Sigmoid colon (tissue), 7 donors: Measurements from ENCODE around the gene FUT2. TPM values are rescaled to one million over a fixed set of nuclear protein-coding genes. Genes with fewer than 3 reads are reported as not detected.

Experiments
- DNase-seq: peaks from one replicate; pipeline ENCODE4 v3.0.0-alpha.2; 2019
- H3K27ac ChIP-seq, 4 donors: fragments of 200-600 bp; sonication (generic); one replicate each; pipeline ENCODE4 v1.5.1; 2016 to 2019; ENCODE audit warnings: mild to moderate bottlenecking in 1 of 4
- H3K27me3 ChIP-seq, 3 donors: fragments of 200-600 bp; sonication (generic); one replicate each; pipeline ENCODE4 v1.5.1; 2019; ENCODE audit warnings: mild to moderate bottlenecking in 1 of 3
- H3K36me3 ChIP-seq, 4 donors: fragments of 200-600 bp; sonication (generic); one replicate each; pipeline ENCODE4 v1.5.1; 2016 to 2019
- H3K4me1 ChIP-seq, 4 donors: fragments of 200-600 bp; sonication (generic); one replicate each; pipeline ENCODE4 v1.5.1; 2017 to 2019
- H3K4me3 ChIP-seq, 4 donors: fragments of 200-600 bp; sonication (generic); one replicate each; pipeline ENCODE4 v1.5.1; 2017 to 2019; ENCODE audit warnings: mild to moderate bottlenecking in 2 of 4, moderate library complexity in 1 of 4
- H3K9me3 ChIP-seq, 4 donors: fragments of 200-600 bp in 3 of 4; sonication (generic) in 3 of 4; one replicate each; pipeline versions ENCODE4 v1.5.1 to v1.6.1; 2013 to 2019
- EP300 ChIP-seq, 4 donors: sonication (generic); formaldehyde crosslinking; IDR thresholded peaks; one replicate each; pipeline ENCODE4 v1.6.1; 2017; ENCODE audit warnings: antibody characterized with exemption in 4 of 4
- POLR2A ChIP-seq, 2 donors: fragments of 450-650 bp; IDR thresholded peaks; one replicate each; pipeline ENCODE4 v1.6.1; 2016; ENCODE audit warnings: antibody characterized with exemption in 2 of 2, mild to moderate bottlenecking in 2 of 2, moderate library complexity in 2 of 2
- POLR2AphosphoS5 ChIP-seq, 4 donors: sonication (generic); formaldehyde crosslinking; IDR thresholded peaks; one replicate each; pipeline ENCODE4 v1.6.1; 2017; ENCODE audit warnings: antibody characterized with exemption in 4 of 4
- WGBS, 2 donors: extraction: QIAGEN DNeasy Blood & Tissue Kit; methylation state at CpG; one replicate each; pipeline ENCODE4 v1.1.7; 2013; 5-methylcytosine and 5-hydroxymethylcytosine counted together
- intact Hi-C: fragments of 100-400 bp; cut with DNase I; formaldehyde crosslinking; loops from one replicate; pipeline ENCODE4 v1.15.1; 2023
- polyA plus RNA-seq, 3 donors: library from polyadenylated mRNA; stranded (reverse); fragments of 200-250 nt; gene quantifications; one replicate each; pipeline ENCODE4 v1.2.3, GENCODE V29; 2013
- total RNA-seq, 4 donors: library from RNA; depleted of rRNA; stranded (reverse); fragments of >200 nt; gene quantifications; one replicate each; pipeline ENCODE4 v1.1.0, GENCODE V29; 2016
- TF ChIP-seq, protein P1 (sequence below), 4 experiments: fragments of 450-650 bp in 3 of 4; fragments of 200-600 bp in 1 of 4; IDR thresholded peaks; one replicate each; pipeline ENCODE4 v1.5.1; 2016 to 2019; ENCODE audit warnings: antibody characterized with exemption in 4 of 4, mild to moderate bottlenecking in 3 of 4, moderate library complexity in 2 of 4
- donor health status: healthy with polysubstance abuse.
- donor health status: Bipolar disorder and iron deficiency.
- donor health status: healthy.

The FUT2 gene
- total and polyA plus RNA-seq, 7 donors: 37.2 to 62.7 (median 59.4) TPM; not detected in 4

DNA sequence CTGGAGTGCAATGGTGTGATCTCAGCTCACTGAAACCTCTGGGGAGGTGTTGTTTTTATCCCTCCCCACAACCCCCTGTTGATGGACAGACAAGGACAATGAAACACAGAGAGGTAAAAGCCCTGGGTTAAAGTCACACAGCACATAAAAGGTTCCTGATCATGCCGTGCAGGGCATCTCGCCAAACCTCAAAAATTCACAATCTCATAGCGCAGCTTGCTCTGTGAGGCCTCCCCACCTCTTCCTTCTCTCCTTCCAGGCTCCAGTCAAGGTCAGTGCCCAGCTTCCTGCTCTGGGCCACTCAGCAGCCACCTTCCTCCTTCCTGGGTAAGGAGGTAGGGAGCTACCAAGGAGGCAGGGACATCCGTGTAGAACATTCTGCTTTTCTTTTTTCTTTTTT is 2.3 kb downstream of the FUT2 start:
- peaks cover 0 to 5% (median 0%) of the 10 kb centered on the region in 4 donors for H3K36me3 ChIP-seq
- no peak overlapping the region for H3K27ac ChIP-seq
- DNase-seq: no peak
- H3K4me3 ChIP-seq: no peak overlapping the region
- intact Hi-C loops: no loop called here
- TF ChIP-seq POLR2AphosphoS5 (IDR thresholded peaks at IDR 0.05): no peak
- TF ChIP-seq EP300 (IDR thresholded peaks at IDR 0.05): no peak
- TF ChIP-seq POLR2A (IDR thresholded peaks at IDR 0.05): no peak
- TF ChIP-seq, protein P1, sequence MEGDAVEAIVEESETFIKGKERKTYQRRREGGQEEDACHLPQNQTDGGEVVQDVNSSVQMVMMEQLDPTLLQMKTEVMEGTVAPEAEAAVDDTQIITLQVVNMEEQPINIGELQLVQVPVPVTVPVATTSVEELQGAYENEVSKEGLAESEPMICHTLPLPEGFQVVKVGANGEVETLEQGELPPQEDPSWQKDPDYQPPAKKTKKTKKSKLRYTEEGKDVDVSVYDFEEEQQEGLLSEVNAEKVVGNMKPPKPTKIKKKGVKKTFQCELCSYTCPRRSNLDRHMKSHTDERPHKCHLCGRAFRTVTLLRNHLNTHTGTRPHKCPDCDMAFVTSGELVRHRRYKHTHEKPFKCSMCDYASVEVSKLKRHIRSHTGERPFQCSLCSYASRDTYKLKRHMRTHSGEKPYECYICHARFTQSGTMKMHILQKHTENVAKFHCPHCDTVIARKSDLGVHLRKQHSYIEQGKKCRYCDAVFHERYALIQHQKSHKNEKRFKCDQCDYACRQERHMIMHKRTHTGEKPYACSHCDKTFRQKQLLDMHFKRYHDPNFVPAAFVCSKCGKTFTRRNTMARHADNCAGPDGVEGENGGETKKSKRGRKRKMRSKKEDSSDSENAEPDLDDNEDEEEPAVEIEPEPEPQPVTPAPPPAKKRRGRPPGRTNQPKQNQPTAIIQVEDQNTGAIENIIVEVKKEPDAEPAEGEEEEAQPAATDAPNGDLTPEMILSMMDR (IDR thresholded peaks at IDR 0.05): no peak
- 9 to 34% methylated on average over 4 of the region's 4 CpGs for WGBS, 2 donors
- H3K9me3 ChIP-seq: no peaks in the 10 kb centered on the region
- H3K4me1 ChIP-seq: peaks cover 0 to 10% (median 2%) of the 10 kb centered on the region in 4 donors
- peaks cover 3 to 25% (median 10%) of the 10 kb centered on the region in 3 donors for H3K27me3 ChIP-seq

DNA sequence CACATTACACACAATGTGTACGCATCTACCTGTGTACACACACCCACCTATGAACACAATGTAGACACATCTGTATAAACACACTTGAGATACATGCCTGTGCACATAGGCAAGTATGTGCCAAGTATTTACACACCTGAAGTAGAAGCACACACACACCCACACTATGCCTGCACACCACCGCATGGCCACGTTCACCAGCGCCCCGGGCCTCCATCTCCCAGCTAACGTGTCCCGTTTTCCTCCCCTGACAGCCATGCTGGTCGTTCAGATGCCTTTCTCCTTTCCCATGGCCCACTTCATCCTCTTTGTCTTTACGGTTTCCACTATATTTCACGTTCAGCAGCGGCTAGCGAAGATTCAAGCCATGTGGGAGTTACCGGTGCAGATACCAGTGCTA is 6.9 kb downstream of the FUT2 start:
- no peak for DNase-seq
- peaks cover 0 to under 1% (median 0%) of the 10 kb centered on the region in 3 donors for H3K27me3 ChIP-seq
- no peaks in the 10 kb centered on the region for H3K9me3 ChIP-seq
- no peak overlapping the region for H3K27ac ChIP-seq
- 94 to 96% methylated on average over 13 of the region's 13 CpGs for WGBS, 2 donors
- H3K36me3 ChIP-seq: peaks cover 0 to 5% (median 0%) of the 10 kb centered on the region in 4 donors
- TF ChIP-seq, protein P1 (IDR thresholded peaks at IDR 0.05): no peak
- TF ChIP-seq POLR2A (IDR thresholded peaks at IDR 0.05) (no peak), POLR2AphosphoS5 (IDR thresholded peaks at IDR 0.05) (no peak), EP300 (IDR thresholded peaks at IDR 0.05) (no peak)
- H3K4me3 ChIP-seq: no peak overlapping the region
- no peaks in the 10 kb centered on the region for H3K4me1 ChIP-seq
- intact Hi-C loops: no loop called here

DNA sequence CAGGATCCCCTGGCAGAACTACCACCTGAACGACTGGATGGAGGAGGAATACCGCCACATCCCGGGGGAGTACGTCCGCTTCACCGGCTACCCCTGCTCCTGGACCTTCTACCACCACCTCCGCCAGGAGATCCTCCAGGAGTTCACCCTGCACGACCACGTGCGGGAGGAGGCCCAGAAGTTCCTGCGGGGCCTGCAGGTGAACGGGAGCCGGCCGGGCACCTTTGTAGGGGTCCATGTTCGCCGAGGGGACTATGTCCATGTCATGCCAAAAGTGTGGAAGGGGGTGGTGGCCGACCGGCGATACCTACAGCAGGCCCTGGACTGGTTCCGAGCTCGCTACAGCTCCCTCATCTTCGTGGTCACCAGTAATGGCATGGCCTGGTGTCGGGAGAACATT is 7.5 kb downstream of the FUT2 start:
- DNase-seq: no peak
- WGBS, 2 donors: 94 to 98% methylated on average over 23 of the region's 23 CpGs
- Histone ChIP-seq H3K36me3 (peaks cover 0 to 5% (median 0%) of the 10 kb centered on the region in 4 donors), H3K27me3 (no peaks in the 10 kb centered on the region), H3K4me1 (no peaks in the 10 kb centered on the region), H3K9me3 (no peaks in the 10 kb centered on the region), H3K27ac (no peak overlapping the region), H3K4me3 (no peak overlapping the region)
- intact Hi-C loops: no loop called here
- TF ChIP-seq EP300 (IDR thresholded peaks at IDR 0.05) (no peak), POLR2A (IDR thresholded peaks at IDR 0.05) (no peak), POLR2AphosphoS5 (IDR thresholded peaks at IDR 0.05) (no peak)
- TF ChIP-seq, protein P1 (IDR thresholded peaks at IDR 0.05): no peak

DNA sequence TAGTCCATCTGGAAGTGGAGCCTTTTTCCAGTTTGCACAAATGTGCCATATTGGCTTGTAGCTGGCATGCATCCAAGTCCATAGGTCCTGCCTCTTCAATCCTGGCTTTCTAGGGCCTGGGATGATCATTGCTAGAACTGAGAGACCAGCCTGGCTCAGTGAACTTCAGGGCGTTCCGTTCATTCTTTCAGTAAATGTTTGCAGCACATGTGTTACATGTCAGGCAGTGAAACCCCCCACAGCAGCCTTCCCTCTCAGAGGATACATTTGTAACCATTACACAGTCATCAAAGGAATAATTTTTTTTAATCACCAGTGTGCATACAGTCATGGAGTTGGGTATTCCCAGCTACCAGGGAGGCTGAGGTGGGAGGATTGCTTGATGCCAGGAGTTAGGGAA is 9.7 kb downstream of the FUT2 start:
- intact Hi-C loops: no loop called here
- WGBS, 2 donors: 42 to 64% methylated on average over 2 of the region's 2 CpGs
- H3K4me1 ChIP-seq: no peaks in the 10 kb centered on the region
- H3K9me3 ChIP-seq: no peaks in the 10 kb centered on the region
- no peak overlapping the region for H3K4me3 ChIP-seq
- no peak for DNase-seq
- TF ChIP-seq POLR2AphosphoS5 (IDR thresholded peaks at IDR 0.05) (no peak), EP300 (IDR thresholded peaks at IDR 0.05) (no peak), POLR2A (IDR thresholded peaks at IDR 0.05) (no peak)
- TF ChIP-seq, protein P1 (IDR thresholded peaks at IDR 0.05): no peak
- H3K27me3 ChIP-seq: no peaks in the 10 kb centered on the region
- peaks cover 0 to 5% (median 0%) of the 10 kb centered on the region in 4 donors for H3K36me3 ChIP-seq
- no peak overlapping the region for H3K27ac ChIP-seq

DNA sequence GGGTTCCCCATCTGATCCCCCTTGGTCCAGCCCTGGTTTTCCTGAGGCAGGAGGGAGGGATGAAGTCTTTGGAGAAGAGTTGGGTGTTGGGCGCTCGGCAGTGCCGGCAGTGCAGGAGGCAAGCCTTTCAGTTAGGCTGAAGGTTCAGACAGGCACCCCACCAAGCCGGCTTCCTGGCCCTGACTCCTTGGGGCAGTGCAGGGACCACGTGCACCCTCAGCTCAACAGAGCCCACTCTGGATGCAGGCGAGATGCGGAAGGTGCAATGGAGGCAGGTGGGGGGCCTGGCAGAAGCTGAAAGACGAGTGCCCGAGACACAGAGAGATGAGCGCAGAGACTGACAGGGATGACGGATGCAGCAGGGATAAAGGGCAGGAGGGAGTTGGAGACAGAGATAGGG is 12.7 kb downstream of the FUT2 start:
- Histone ChIP-seq H3K27me3 (no peaks in the 10 kb centered on the region), H3K4me3 (no peak overlapping the region), H3K27ac (no peak overlapping the region), H3K36me3 (no peaks in the 10 kb centered on the region), H3K9me3 (peaks cover 0 to 2% (median 0%) of the 10 kb centered on the region in 4 donors), H3K4me1 (peaks cover 0 to 10% (median 7%) of the 10 kb centered on the region in 4 donors)
- no peak for DNase-seq
- TF ChIP-seq POLR2AphosphoS5 (IDR thresholded peaks at IDR 0.05) (no peak), EP300 (IDR thresholded peaks at IDR 0.05) (no peak), POLR2A (IDR thresholded peaks at IDR 0.05) (no peak)
- TF ChIP-seq, protein P1 (IDR thresholded peaks at IDR 0.05): no peak
- WGBS, 2 donors: 80 to 85% methylated on average over 11 of the region's 11 CpGs
- intact Hi-C loops: no loop called here
